T1000 (cell line): ENCODE results near the gene COG1.

Source experiments
- DNase-seq: peaks from one replicate; lab custom pipeline; 2025; ENCODE audit warnings: mixed read lengths; lab: John Stamatoyannopoulos, UW

Gene COG1

DNA sequence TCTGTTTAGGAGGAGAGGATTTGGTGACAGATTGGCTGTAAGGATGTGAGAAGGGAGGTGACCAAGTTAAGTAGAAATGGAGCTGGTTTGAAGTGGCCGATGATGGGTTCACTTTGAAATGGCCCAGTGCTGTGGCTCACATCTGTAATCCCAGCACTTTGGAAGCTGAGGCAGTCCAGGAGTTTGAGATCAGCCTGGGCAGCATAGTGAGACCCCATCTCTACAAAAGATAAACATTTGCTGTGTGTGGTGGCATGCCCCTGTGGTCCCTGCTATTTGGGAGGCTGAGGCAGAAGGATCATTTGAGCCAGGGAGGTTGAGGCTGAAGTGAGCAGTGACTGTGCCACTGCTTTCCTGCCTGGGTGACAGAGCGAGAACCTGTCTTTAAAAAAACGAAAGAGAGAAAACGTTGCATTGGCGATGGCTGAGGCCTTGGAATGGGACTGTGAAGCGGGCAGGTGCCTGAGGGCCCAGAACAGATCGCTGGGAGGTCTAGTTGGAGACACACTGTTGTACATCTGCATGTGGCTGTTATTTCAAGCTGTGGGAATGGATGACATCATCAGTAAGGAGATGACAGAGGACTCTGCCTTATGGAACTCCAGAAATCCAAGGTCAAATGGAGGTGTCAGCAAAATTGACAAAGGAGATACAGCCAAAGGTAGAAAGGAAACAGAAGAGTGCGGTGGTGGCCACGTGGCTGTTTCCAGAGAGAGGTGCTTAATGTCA is 5.5 kb downstream of the COG1 start:
- no peak for DNase-seq

DNA sequence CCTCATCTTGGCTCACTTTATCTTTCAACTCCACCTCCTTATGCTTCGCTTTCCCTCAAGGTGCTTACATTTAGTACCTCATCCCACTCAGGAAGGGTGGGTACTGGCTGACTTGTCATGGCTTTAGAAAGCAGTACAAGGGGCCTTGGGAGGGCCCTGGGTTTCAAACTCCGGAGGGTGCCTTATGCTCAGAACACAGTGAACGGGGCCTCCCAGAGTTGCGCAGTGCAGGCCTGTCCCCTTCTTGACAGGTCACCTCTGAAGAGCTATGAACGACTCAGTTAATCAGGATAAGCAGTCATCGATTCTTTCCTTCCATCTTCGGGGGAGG is 6.0 kb downstream of the COG1 start:
- DNase-seq, result no peak

DNA sequence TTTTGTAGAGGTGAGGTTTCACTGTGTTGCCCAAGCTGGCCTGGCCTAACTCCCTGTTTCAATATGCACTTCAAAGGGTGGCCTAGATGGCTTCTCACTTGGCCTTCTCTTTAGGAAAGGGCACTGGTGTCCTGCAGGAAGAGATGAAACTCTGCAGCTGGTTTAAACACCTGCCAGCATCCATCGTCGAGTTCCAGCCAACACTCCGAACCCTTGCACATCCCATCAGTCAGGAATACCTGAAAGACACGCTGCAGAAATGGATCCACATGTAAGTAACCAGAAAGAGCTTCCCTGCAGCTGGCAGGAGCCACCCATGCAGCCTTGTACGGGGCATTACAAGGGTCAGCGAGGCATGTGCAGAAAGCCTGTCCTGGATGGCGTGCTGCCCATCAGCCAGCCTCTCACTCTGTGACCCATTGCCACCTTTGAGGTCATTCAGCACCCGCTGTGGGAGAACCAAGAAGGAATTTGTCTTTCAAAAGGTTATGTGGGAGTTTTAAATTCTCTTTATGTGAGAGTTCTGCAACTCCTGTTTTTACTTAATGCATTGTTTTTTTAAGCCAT is 7.0 kb downstream of the COG1 start:
- no peak for DNase-seq

DNA sequence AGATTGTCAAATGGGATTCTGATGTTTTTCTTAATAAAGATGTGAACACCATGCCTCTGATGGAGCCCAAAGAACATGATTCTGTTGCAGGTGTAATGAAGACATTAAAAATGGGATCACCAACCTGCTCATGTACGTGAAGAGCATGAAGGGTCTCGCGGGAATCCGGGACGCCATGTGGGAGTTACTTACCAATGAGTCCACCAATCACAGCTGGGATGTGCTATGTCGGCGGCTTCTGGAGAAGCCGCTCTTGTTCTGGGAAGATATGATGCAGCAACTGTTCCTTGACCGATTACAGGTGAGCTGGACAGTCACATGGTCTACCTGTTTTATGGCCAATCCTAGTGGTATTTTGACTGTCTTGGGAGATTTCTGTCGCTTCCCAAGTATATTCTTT is 7.6 kb downstream of the COG1 start:
- DNase-seq, result no peak

DNA sequence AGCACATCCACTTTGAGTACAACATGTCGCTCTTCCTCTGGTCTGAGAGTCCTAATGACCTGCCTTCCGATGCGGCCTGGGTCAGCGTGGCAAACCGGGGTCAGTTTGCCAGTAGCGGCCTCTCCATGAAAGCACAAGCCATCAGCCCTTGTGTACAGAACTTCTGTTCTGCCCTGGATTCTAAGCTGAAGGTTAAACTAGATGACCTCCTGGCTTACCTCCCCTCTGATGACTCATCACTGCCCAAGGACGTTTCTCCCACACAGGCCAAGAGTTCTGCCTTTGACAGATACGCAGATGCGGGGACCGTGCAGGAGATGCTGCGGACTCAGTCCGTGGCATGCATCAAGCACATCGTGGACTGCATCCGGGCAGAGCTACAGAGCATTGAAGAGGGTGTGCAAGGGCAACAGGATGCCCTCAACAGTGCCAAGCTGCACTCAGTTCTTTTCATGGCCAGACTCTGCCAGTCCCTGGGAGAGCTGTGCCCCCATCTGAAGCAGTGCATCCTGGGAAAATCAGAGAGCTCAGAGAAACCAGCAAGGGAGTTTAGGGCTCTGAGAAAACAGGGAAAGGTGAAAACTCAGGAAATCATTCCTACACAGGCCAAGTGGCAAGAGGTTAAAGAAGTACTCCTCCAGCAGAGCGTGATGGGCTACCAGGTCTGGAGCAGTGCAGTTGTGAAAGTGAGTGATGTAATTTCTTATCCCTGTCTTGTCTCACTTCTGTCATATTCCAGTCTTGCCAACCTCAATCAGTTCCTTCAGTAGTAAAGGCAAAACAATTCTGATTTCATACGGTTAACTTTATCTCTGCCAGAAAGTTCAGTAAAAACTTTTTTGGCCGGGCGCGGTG is 8.6 kb downstream of the COG1 start:
- no peak for DNase-seq

DNA sequence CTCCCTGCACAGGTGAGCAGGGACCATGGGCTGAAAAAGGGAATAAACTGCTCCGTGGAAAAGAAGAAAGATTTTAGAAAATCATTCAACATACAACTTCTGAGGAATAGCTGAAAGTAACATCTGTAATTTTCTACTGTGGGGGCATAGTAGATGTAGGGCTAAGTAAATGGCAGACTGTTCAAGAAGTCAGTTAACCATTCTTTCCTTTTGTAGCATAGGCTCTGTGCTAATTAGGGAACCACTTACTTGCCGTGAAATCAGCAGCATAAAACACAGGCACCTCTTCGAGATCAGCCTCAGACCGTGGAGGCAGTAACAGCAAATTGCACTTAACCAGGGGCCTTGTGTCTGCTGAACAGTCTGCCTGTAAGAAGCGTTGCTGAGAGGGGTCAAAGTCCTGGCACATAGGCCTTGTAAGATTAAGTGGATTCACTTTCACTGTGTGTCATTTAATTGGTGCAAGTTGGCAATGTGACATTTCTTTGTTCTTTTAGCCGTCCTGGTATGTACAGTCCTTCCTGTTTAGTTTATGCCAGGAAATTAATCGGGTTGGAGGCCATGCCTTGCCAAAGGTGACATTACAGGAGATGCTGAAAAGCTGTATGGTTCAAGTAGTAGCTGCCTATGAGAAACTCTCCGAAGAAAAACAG is 10.4 kb downstream of the COG1 start:
- no peak for DNase-seq

DNA sequence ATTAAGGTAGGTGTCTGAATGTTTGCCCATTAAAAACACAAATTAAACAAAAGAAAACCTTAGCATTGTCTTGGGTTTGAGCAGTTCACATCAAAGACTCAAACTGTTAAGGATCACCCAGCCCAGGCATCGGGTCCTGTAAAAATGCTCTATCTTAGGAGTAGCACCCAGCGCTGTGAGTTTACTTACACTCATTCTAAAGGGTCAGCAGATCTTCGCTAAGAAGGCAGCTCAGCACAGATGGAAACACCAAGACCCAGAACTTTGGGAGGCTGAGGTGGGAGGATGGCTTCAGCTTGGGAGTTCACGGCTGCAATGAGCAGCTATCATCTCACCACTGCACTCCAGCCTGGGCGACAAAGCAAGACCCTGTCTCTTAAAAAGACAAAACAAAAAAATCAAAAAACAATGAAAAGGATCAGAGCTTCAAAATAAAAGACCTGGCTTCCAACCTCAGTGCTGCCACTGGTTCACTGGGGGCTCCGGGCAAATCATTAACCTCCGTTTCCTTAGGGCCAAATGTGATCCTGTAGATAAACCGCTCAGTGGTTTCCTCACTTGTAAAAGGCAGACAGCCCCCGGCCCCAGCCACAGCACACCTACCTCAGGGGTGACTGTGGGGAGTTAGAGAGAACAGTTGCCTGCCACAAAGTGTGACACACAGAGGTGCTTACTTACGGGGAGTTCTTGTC is 11.1 kb downstream of the COG1 start:
- no peak for DNase-seq

DNA sequence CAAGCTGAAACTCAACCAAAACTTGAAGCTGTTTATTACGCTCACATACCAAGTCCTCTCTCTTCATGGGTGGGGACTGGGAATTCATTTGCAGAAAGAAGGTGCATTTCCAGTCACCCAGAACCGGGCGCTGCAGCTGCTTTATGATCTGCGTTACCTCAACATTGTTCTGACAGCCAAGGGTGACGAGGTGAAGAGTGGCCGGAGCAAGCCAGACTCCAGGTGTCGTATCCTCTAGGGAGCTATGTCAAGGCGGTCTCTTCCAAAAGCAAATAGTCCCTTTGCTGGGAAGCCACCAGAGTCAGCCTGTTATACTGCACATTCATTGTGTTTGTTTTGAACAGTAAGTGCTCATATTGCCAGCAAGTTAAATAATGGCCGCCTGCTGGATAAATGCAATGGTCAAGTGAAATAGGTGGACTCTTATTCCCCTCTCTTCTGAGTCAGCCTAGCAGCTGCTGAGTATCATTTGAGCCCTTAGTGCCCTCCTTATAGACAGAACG is 12.7 kb downstream of the COG1 start:
- no peak for DNase-seq

DNA sequence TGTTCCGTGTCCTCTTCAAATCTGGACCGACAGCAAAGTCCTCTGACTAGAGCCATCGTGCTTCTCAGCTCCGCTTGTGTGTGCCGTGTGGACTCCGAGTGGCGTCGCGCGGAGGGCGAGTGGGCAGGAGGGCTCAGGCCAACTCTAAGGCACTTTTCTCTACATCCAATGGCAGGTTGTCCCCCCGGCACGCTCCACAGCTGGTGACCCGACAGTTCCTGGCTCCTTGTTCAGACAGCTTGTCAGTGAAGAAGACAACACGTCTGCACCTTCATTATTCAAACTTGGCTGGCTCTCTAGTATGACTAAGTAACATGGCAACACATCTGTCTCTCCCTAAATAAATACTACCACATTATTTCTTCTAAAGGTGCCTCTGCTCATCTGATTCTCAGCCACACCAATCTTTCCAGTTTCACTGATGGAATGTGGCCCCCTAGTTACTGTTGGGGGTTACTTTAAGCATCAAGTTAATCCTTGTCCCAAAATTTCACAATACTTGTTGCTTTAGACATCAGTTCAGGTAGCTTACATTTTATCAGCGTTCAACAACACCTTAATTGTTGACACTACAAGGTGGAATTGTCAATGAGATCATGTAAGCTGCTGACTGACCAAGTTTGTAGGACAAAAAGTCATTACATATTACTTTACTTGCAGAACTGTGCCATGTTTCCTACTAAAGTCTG is 15.4 kb downstream of the COG1 start:
- no peak for DNase-seq

DNA sequence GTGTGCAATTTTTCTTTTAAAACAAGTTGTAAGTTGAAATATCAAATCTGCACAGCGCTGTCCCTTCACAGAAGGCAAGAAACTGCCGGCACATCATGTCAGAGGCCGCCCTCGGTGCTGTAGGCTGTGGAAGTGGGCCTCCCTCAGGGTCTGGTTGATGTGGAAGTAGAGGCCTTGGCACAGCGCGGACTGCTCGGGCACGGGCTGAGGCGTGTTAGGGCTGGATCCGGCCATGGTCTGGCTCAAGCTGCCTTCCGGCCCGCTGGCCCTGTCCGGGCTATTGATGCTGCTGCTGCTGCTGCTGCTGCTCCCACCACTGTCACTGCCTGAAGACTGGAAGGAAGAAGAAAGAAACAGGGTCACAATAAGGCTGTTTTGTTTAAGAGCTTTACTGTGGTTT is 16.6 kb downstream of the COG1 start:
- no peak for DNase-seq

DNA sequence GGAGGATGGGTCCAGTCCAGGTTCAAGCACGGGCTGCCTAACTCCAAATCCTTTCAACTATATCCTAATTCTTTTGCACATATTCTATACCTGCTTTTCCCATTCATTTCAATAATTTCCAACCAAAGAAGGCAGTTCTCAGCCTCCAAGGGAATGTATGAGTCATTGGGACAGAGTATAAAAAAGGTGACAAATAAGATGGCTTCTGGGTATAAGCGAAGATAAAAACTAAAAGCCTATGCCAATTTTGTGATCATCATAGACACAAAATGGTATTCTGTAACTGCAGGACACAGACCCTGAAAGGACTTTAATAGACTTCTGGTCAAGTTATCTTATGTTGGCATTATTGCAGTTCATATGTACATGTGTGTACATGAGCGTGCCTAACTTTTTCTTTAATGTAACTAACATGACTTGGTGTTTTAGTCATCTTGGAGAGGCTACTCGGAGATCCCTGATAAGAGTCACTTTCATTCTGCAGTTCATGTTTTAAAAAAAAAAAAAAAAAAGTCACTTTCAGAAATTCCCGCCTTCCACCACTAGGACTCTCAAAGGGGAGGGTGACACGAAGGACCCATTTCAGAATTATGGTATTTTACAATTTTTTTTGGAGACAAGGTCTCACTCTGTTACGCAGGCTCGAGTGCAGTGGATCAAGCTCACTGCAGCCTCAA is 17.3 kb downstream of the COG1 start:
- DNase-seq, result no peak

DNA sequence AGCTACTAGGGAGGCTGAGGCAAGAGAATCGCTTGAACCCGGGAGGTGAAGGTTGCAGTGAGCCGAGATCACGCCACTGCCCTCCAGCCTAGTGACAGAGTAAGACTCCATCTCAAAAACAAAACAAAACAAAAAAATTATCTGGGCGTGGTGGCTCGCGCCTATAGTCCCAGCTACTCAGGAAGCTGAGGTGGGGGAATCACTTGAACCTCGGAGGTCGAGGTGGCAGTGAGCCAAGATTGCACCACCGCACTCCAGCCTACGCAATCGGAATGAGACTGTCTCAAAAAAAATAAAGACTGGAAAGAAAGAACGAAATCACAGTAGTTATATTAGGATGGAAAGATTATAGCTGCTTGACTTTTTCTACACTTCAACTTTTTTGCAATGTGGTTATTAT is 18.9 kb downstream of the COG1 start:
- DNase-seq, result no peak

DNA sequence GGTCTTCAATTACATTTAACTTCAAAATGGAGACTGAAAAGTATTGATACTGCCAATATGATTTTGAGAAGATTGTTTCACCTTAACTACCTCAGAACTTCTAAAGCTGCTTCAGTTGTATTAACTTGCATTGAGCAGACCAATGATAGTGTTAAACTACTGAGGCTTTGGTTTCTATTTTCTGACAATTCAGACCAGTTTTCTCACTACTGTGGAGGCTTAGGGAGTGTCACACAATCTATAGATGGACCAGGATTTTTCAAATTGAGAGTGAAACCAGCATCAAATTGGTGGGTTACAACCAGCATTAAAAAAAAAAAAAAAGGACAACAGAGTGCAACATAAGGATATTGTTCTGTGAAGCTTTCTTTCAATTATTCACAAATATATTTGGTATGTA is 21.2 kb downstream of the COG1 start:
- no peak for DNase-seq

DNA sequence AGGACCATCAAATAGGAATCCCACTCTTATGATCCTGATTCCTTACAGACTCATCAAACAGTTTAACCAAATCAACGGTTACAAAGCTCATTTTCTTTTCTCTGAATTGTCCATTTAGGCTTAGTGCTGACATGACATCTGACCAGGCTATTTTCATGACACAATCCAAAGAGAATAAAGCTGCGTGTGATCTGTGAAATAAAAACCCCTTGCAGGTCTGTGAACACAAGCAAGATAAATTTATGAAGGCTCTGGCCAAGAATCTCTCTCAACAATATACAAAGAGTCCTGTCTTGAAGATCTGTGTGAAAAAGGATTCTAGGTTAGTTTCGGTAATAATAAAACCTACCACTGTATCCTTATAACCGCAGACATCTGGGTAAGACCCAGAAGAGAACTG is 22.0 kb downstream of the COG1 start:
- DNase-seq, result no peak

DNA sequence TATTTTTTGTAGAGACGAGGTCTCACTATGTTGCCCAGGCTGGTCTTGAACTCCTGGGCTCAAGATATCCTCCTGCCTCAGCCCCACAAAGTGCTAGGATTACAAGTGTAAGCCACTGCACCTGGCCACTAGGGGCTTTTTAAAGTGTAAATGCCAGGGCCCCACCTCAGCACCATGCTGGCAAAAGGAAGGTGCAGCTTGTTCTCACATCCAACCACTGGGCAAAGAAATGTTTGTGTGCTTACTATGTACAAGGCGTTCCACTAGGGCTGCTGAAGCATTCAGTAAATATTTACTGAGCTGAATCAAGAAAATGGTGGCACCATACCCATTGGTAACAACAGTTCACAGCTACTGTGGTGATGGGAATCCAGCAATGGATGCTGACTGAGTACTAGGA is 22.6 kb downstream of the COG1 start:
- no peak for DNase-seq

DNA sequence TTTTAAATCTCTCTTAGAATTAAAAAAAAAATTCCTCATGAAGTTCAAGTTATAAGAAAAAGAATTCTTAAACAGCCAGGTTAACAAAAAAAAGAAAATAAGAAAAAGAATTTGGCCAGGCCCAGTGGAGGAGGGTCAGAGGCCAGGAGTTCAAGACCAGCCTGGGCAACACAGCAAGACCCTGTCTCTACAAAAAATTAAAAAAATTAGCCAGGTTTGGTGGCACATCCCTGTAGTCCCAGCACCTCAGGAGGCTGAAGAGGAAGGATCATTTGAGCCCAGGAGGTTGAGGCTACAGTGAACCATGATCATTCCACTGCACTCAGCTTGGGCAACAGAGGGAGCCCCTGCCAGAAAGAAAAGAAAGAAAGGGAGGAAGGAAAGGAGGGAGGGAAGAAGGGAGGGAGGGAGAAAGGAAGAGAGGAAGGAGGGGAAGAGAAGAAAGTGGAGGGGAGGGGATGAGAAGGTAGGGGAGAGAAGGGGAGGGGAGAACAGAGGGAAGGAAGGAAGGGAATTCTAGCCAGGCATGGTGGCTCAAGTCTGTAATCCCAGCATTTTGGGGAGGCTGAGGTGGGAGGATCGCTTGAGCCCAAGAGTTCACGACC is 30.9 kb downstream of the COG1 start:
- DNase-seq, result no peak

DNA sequence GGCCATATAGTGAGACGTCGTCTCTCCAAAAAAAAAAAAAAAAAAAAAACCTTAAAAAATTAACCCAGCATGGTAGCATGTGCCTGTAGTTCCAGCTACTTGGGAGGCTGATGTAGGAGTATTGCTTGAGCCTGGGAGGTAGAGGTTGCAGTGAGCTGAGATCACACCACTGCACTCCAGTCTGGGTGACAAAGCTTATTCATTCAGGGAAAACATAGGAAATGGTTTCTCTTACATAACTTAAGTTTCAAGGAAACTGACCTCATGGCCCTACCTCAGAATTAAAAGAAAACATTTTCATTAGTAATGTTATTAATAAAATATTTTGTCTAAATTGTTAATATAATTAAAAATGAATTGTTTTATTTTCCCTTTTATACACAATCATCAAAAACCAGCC is 31.4 kb downstream of the COG1 start:
- no peak for DNase-seq

DNA sequence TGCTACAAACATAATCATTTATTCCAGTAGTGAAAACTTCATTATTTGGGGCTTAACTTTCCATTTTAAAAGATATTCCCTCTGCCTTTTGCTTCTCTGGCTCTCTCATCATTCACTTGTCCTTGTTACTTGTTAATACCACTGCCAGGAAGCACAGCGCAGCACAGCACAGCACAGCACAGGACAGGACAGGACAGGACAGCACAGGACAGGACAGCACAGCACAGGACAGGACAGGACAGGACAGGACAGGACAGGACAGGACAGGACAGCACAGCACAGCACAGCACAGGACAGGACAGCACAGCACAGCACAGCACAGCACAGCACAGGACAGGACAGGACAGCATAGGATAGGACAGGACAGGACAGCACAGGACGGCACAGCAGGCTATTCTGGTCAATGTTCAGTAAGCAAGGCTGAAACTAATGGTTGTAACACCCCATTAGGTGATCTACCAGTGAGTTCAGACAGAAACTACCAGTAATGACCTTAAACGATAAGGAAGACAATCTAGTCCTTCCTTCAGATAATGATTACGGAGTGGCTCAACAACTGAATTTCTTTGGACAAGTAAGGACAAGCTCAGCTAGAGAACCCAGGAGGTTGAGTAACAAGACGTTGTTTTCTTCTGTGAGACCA is 31.9 kb downstream of the COG1 start:
- DNase-seq, result no peak

DNA sequence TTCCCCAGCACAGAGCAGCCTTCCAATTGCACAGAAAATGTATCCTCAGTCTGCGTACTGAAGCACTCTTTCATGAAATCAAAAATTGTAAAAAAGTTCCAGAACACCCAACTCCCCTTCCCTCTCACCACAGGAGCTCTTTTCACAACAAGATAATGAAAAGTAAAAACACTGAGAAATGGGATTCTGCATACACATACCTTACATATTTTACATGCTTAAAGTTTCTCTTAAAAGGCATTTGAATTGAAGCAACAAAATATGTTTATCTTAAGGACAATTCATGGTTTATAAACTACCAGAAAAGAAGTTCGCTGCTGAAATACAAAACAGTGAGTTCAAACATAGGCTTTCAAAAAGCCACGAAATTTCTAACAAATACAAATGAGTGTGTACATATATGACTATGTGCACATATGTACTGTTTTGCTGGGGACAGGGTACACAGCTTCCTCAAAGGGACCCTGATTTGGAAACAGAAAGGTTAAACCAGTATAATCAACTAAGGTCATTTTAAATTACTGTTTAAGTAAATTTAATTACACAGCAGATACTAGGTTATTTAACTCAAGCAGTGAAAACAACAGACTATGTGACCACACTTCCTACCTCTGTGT is 33.8 kb downstream of the COG1 start:
- DNase-seq, result no peak

DNA sequence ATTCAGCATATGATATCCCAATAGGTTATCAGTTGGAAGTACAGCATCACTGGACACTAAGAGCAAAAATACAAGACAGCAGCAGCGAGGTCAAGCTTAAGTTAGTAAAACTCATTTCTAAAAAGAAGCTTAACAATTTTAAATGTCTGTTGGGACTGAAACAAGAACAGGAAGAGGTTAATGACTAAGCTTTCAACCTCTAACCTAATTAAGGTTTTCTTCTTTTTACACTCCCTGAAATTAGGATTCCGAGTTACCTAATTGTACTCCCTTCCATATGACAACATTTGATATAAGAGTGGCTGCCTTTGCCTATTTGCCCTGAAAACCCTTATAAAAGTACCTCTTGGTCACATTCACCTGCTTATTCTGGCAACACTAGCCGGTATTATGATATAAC is 34.5 kb downstream of the COG1 start:
- no peak for DNase-seq
